Dedifferentiated amniotic fluid mesenchymal stem cell (primary cell): ENCODE measurements around the gene HADHA.

Experiments used
- DNase-seq: peaks from one replicate; pipeline ENCODE4 v3.0.0-alpha.2; 2016; ENCODE audit errors: extremely low spot score

HADHA gene

DNA sequence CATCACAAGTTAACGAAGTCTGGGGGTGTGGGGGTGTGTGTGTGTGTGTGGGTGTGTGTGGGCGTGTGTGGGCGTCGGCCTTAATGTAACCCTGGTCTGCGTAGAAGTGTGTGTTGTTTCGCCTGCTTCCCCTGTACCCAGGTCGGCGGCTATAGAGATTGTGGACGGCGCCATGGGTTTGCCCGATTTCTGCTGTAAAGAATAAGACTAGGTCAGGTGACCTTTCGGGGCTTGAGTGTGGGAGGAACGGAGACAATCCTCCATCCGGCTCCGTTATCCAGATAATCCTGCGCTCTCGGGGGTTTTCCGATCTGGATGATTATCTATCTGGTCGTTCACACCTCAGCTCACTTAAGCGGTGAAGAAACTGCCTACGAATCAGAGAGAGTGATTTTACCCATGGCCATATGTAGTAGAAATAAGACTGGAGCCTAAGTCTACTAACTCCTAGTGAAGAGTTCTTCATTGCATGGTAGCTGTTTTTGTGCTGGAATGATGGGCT lies 850 bp upstream of the HADHA start:
- no peak for DNase-seq

- DNase-seq = peak; percentile 17
These were observed 743 bp downstream of the HADHA start for GRCh38 chr2:26243470-26244308.

GRCh38 chr2:26241928-26242436 lies 2.5 kb downstream of the HADHA start:
- DNase-seq = no peak

DNA sequence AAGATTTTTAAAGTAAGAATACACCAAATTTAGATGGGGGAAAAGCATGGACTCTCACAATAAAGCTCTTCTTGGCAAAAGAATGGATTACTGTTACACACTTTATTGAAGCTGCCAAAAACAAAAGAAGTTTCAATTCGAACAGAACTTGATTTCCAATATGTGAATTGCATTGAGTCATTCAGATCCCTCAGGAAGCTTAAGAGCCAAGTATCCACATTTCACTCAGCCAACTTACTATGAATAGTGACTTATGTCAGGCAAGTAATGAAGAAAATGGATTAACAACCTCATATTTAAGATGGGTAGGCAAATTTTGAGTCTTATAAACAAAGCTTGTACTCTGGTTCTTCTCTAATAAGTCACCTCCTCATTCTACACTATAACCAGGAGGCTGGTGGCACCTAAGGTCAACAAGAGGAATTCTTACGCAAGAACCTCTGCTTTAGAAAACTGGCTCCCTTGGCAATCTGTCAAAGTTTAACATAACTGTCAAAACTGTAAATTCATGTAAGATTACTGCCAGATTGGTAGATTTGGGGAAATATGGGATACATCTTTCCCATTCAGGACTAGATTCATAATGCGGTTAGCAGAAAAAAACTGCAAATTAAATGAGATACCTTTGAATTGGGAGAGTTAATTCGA lies 6.0 kb downstream of the HADHA start:
- no peak for DNase-seq

DNA sequence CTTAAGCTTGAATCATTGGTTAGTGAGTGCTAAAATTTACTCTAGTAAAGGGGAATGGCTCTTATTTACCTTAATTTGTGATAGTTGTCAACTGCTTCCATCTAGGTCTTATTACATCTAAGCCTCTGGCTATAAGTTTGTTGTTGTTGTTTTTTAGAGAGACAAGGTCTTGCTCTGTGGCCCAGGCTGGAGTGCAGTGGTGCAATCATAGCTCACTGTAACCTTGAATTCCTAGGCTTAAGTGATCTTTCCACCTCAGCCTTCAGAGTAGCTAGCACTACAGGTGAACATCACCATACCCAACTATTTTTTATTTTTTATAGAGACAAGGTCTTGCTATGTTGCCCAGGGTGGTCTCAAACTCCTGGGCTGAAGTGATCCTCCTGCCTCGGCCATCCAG lies 6.6 kb downstream of the HADHA start:
- no peak for DNase-seq

- DNase-seq = no peak
These were observed 9.3 kb downstream of the HADHA start for GRCh38 chr2:26235089-26235488.

DNA sequence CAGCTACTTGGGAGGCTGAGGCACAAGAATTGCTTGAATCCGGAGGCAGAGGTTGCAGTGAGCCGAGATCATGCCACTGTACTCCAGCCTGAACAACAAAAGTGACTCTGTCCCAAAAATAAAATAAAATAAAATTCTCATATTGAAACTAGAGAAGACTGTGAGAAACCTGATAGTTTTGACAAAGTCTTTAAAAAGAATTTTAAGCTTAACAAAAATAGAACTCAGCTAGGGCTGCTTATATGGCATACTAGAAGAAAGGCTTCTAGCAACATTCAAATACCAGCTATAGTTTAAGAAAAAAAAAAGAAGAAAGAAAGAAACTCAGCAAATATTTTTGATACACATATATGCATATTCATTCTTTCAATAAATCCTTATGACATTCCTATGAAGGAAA lies 13.6 kb downstream of the HADHA start:
- DNase-seq = no peak

- no peak for DNase-seq
These were observed 14.8 kb downstream of the HADHA start for GRCh38 chr2:26229595-26229994.

DNA sequence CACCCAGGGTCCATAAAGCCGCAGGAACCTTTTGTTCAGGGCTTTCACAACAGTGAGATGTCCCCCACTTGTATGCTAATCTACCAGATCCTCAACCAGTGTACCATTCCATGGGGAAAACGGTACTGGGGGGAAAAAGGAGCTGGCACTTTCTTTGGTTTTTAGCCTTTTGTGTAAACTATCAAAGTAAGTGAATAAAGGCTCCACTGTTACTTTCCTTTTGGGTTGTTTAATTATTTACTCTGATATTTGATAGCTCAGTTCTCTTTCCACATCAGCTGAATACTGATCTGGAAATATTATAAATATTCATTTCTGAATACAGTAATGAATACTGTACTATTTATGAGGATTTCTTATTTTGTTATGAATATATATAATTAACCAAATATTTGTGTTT lies 20.3 kb downstream of the HADHA start:
- DNase-seq = no peak

- no peak for DNase-seq
These were observed 21.4 kb downstream of the HADHA start for GRCh38 chr2:26223018-26223417.

DNA sequence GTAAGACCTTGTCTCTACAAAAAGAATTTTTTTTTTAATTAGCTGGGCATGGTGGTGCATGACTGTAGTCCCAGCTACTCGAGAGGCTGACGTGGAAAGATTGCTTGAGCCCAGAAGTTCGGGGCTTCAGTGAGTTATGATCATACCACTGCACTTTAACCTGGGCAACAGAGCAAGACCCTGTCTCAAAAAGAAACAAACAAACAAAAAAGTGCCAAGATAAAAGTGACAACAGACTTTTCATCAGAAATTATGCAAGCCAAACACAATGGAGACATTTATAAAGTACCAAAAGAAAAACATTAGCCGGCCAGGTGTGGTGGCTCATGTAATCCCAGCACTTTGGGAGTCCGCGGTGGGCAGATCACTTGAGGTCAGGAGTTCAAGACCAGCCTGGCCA lies 26.7 kb downstream of the HADHA start:
- DNase-seq = no peak

DNA sequence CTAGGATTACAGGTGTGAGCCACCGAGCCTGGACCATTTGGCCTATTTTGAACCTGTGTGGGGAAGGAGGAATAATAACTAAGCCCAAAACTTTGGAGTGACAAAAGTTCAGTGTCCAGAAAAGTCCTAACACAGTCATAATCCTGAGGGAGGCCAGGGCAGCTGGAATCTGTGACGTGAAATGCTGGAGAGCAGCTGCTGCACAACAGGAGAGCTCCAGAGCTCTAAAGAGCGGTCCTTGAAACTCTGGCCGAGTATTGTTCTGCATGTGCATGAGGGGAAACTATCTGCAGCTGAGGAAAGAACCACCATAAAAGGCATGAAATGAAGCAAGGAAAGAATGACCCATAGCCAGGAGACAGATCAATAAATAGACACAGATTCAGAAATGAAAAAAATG lies 27.8 kb downstream of the HADHA start:
- no peak for DNase-seq

DNA sequence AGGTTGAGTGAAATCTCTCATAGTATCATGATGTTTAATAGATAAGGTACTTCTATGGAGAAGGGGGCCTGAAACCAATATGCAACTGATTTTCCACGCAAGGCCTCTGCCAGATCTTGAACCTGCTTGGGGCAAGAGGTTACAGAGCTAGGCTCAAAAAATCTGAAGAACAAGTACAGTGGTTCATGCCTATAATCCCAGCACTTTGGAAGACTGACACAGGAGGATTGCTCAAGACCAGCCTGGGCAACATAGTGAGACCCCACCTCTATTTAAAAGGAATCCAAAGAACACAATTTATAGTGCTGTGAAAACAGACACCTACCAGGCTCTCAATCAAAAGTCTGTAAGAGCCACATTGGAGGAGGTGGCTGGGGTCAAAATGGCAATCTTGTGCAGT lies 28.6 kb downstream of the HADHA start:
- no peak for DNase-seq

GRCh38 chr2:26214759-26215158 lies 29.7 kb downstream of the HADHA start:
- DNase-seq = no peak

- no peak for DNase-seq
These were observed 32.4 kb downstream of the HADHA start for GRCh38 chr2:26212011-26212410.

DNA sequence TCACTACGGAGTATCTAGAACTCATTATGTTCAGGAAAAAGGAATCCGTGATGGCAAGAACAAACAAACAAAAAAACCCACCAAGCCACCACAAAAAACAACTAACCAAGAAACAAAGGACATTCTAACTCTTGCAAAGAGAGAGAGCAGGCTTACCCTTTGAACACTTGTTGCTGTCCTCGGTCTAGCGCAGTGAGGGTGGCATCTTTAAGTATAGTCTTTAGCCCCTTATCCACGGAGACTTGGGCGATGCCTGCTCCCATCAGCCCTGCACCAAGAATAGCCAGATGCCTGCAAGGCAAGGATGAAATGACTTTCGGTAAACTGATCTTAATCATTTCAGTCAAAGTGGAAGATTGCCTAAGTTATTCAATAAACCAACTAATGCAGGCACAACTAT lies 40.5 kb downstream of the HADHA start:
- no peak for DNase-seq

GRCh38 chr2:26202981-26203490 lies 41.4 kb downstream of the HADHA start:
- no peak for DNase-seq

GRCh38 chr2:26197516-26197915 lies 46.9 kb downstream of the HADHA start:
- DNase-seq = no peak

DNA sequence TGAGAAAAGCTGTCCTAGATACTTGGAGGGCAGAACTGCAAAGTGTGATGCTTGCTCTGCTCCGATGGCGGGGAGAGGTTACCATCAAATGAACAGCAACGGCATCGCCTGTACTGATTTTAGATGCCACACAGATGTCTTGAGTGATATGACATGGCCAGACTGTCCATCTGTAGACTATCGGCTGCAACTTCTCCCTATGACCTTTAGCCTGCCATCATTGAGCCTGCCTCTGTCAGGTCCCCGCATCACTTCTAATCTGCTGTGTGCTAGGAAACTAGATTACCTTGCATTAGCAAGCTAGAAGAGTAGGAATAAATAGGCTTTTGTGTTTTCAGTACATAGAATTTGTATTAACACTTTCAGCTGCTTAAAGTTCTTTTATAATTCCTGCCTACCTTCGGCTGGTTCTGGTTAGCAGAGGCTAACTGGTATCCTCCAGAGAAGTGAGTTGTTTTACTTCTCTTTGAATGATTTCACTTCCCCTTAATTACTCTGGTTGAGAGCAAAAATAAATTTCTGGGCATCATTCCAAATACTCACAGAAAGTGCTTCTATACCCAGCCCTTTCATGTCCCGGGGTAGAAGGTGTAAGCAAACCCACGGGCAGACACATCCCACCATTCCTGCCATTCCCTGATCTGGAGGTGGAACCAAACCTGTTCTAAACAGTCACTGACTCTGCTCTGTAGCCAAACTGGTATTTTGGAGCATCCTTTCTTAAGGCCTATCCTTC lies 47.6 kb downstream of the HADHA start:
- DNase-seq = no peak

GRCh38 chr2:26195040-26195984 lies 49.1 kb downstream of the HADHA start:
- no peak for DNase-seq
